PC-9 (cell line): ENCODE measurements around the gene SIX2.
A peak's percentile ranks its signal among the peaks of the same experiment; 100 is the strongest.

Source experiments
- EZH2 ChIP-seq: fragments of 200-600 bp; sonication (generic); IDR thresholded peaks from 2 replicates; pipeline ENCODE4 v1.8.0; 2017; ENCODE audit warnings: antibody characterized with exemption, low read depth
- TF ChIP-seq, protein P1 (sequence below): fragments of 200-600 bp; sonication (generic); conservative IDR thresholded peaks from 2 replicates; pipeline ENCODE4 v1.6.1; 2017; ENCODE audit warnings: mixed run types, antibody characterized with exemption, mild to moderate bottlenecking, moderate library complexity

DNA sequence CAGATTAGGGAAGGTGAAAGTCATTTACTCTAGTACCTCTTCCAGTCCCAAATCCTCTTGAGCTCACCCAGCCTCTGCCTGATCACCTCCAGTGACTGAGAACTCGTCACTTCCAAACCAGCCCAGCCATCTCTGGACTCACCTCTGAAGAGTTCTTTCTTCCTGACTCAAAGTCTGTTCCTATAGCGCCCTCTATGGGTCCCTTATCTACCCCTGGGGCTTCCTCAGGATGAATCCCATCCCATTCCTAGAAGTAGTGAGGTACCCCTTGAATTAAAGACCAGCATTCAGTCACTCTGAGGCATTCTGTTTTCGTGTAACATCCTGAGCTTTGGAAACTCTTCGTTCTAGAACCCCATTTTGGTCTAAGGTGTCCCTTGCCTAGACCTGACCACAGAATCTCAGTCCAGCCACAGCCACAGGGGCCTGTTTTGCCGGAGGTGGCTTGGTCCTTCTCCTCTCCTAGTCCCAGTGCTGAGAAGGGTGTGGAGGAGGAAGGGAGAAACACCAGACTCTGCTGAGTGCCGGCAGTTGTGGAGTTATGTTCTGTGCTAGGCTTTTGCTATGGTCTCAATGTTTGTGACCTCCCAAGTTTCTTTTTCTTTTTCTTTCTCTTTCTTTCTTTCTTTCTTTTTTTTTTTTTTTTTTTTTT, 35.1 kb downstream of the SIX2 start:
- TF ChIP-seq, protein P1, sequence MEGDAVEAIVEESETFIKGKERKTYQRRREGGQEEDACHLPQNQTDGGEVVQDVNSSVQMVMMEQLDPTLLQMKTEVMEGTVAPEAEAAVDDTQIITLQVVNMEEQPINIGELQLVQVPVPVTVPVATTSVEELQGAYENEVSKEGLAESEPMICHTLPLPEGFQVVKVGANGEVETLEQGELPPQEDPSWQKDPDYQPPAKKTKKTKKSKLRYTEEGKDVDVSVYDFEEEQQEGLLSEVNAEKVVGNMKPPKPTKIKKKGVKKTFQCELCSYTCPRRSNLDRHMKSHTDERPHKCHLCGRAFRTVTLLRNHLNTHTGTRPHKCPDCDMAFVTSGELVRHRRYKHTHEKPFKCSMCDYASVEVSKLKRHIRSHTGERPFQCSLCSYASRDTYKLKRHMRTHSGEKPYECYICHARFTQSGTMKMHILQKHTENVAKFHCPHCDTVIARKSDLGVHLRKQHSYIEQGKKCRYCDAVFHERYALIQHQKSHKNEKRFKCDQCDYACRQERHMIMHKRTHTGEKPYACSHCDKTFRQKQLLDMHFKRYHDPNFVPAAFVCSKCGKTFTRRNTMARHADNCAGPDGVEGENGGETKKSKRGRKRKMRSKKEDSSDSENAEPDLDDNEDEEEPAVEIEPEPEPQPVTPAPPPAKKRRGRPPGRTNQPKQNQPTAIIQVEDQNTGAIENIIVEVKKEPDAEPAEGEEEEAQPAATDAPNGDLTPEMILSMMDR = peak; percentile 88
- no peak for TF ChIP-seq EZH2
